Astrocyte (in vitro differentiated cells and primary cell): ENCODE measurements around the gene FRYL. TPM values are rescaled to one million over a fixed set of nuclear protein-coding genes. Genes with fewer than 3 reads are reported as not detected.

Source experiments
- DNase-seq: peaks from one replicate; pipeline ENCODE4 v3.0.0-alpha.2; 2010; ENCODE audit warnings: low read depth
- FAIRE-seq: peaks from 2 replicates; lab custom pipeline; 2011; peaks lifted over from hg19 to GRCh38; lab: Jason Lieb, UNC
- H2AFZ ChIP-seq: 2 replicates; pipeline ENCODE4 v1.6.0; 2012; ENCODE audit warnings: low read depth, low read length, inconsistent platforms
- H3K27ac ChIP-seq: 2 replicates; pipeline ENCODE4 v1.5.1; 2011; ENCODE audit warnings: low read depth, low read length, inconsistent platforms
- H3K27me3 ChIP-seq: 2 replicates; pipeline ENCODE4 v1.6.0; 2011; ENCODE audit warnings: low read length, inconsistent platforms; ENCODE audit not compliant: insufficient read depth
- H3K36me3 ChIP-seq: 2 replicates; pipeline ENCODE4 v1.5.1; 2011; ENCODE audit warnings: low read length, inconsistent platforms; ENCODE audit not compliant: insufficient read depth
- H3K4me1 ChIP-seq: 2 replicates; pipeline ENCODE4 v1.5.1; 2011; ENCODE audit warnings: low read length, inconsistent platforms; ENCODE audit not compliant: insufficient read depth
- H3K4me2 ChIP-seq: 2 replicates; pipeline ENCODE4 v1.6.0; 2012; ENCODE audit warnings: low read length, inconsistent platforms
- H3K4me3 ChIP-seq: 2 replicates; pipeline ENCODE4 v1.5.1; 2011; ENCODE audit warnings: low read depth, mild to moderate bottlenecking, low read length, inconsistent platforms; ENCODE audit not compliant: insufficient read depth
- H3K79me2 ChIP-seq: 2 replicates; pipeline ENCODE4 v1.6.0; 2012; ENCODE audit warnings: mild to moderate bottlenecking, low read length, inconsistent platforms; ENCODE audit not compliant: insufficient read depth
- H3K9ac ChIP-seq: 2 replicates; pipeline ENCODE4 v1.6.0; 2012; ENCODE audit warnings: mild to moderate bottlenecking, low read length, inconsistent platforms
- H3K9me3 ChIP-seq: 2 replicates; pipeline ENCODE4 v1.5.1; 2012; ENCODE audit warnings: low read depth, mild to moderate bottlenecking, low read length, inconsistent platforms; ENCODE audit not compliant: insufficient read depth
- H4K20me1 ChIP-seq: 2 replicates; pipeline ENCODE4 v1.6.0; 2012; ENCODE audit warnings: low read length, inconsistent platforms; ENCODE audit not compliant: insufficient read depth
- H3K27ac Mint-ChIP-seq: one replicate; pipeline ENCODE4 v1.8.0; 2021; ENCODE audit warnings: mild to moderate bottlenecking, mixed read lengths; ENCODE audit not compliant: unreplicated experiment
- H3K27me3 Mint-ChIP-seq: one replicate; pipeline ENCODE4 v1.8.0; 2021; ENCODE audit warnings: low read depth, mixed read lengths; ENCODE audit not compliant: unreplicated experiment
- H3K36me3 Mint-ChIP-seq: one replicate; pipeline ENCODE4 v1.8.0; 2021; ENCODE audit warnings: low read depth, mixed read lengths; ENCODE audit not compliant: unreplicated experiment
- H3K4me1 Mint-ChIP-seq: one replicate; pipeline ENCODE4 v1.8.0; 2021; ENCODE audit warnings: low read depth, mixed read lengths; ENCODE audit not compliant: unreplicated experiment
- H3K4me3 Mint-ChIP-seq: one replicate; pipeline ENCODE4 v1.8.0; 2021; ENCODE audit warnings: mild to moderate bottlenecking, moderate library complexity, mixed read lengths; ENCODE audit not compliant: unreplicated experiment
- H3K9me3 Mint-ChIP-seq: one replicate; pipeline ENCODE4 v1.8.0; 2021; ENCODE audit warnings: mild to moderate bottlenecking, mixed read lengths; ENCODE audit not compliant: unreplicated experiment
- CTCF ChIP-seq: IDR thresholded peaks from 2 replicates; pipeline ENCODE4 v1.5.1; 2011; ENCODE audit warnings: low read depth, mild to moderate bottlenecking, inconsistent platforms, low read length, moderate library complexity; ENCODE audit not compliant: insufficient read depth
- EZH2 ChIP-seq: IDR thresholded peaks from 2 replicates; pipeline ENCODE4 v1.6.1; 2012; ENCODE audit warnings: mild to moderate bottlenecking, low read length, inconsistent platforms; ENCODE audit not compliant: insufficient read depth
- total RNA-seq: library from RNA; stranded (reverse); gene quantifications from 2 replicates; pipeline ENCODE4 v1.2.1, GENCODE V29; 2021

FRYL gene
- total RNA-seq, 1 donor from 2014 or later = 70.0 TPM

- H3K27ac Mint-ChIP-seq = peak overlapping the region; percentile 84
- FAIRE-seq = no peak
These were observed 177.3 kb downstream of the FRYL start for GRCh38 chr4:48602763-48603162.

GRCh38 chr4:48602222-48602621 lies 177.9 kb downstream of the FRYL start:
- peak; percentile 71 for FAIRE-seq
- H3K4me1 Mint-ChIP-seq = peaks cover 33% of the 10 kb centered on the region
- peak; percentile 80 for DNase-seq
- no peak overlapping the region for H3K4me3 Mint-ChIP-seq
- TF ChIP-seq EZH2 (no peak), CTCF (no peak)
- Histone ChIP-seq H3K9ac (peak overlapping the region; percentile 59), H3K27me3 (no peaks in the 10 kb centered on the region), H3K4me1 (peaks cover 7% of the 10 kb centered on the region), H3K4me3 (no peak overlapping the region), H3K4me2 (peak overlapping the region; percentile 54), H4K20me1 (no peaks in the 10 kb centered on the region), H3K27ac (peak overlapping the region; percentile 63), H3K79me2 (no peaks in the 10 kb centered on the region), H2AFZ (no peak overlapping the region), H3K9me3 (no peaks in the 10 kb centered on the region), H3K36me3 (peaks cover 4% of the 10 kb centered on the region)
- no peaks in the 10 kb centered on the region for H3K9me3 Mint-ChIP-seq
- no peaks in the 10 kb centered on the region for H3K27me3 Mint-ChIP-seq
- H3K27ac Mint-ChIP-seq = peak overlapping the region; percentile 84
- H3K36me3 Mint-ChIP-seq = peaks cover 4% of the 10 kb centered on the region

More at GRCh38 chr4:48602763-48603162, 177.3 kb downstream of the FRYL start:
- Histone ChIP-seq H3K4me3 (no peak overlapping the region), H2AFZ (no peak overlapping the region), H3K36me3 (peaks cover 4% of the 10 kb centered on the region), H3K9me3 (no peaks in the 10 kb centered on the region), H3K4me2 (peak overlapping the region; percentile 54), H4K20me1 (no peaks in the 10 kb centered on the region), H3K27ac (peak overlapping the region; percentile 63), H3K4me1 (peaks cover 7% of the 10 kb centered on the region), H3K9ac (peak overlapping the region; percentile 59), H3K79me2 (no peaks in the 10 kb centered on the region), H3K27me3 (no peaks in the 10 kb centered on the region)
- H3K36me3 Mint-ChIP-seq = peaks cover 4% of the 10 kb centered on the region
- peaks cover 33% of the 10 kb centered on the region for H3K4me1 Mint-ChIP-seq
- DNase-seq = peak; percentile 31
- TF ChIP-seq CTCF (no peak), EZH2 (no peak)
- H3K27me3 Mint-ChIP-seq = no peaks in the 10 kb centered on the region
- H3K9me3 Mint-ChIP-seq = no peaks in the 10 kb centered on the region
- no peak overlapping the region for H3K4me3 Mint-ChIP-seq

- H3K4me3 ChIP-seq = no peak overlapping the region
- no peaks in the 10 kb centered on the region for H3K4me1 ChIP-seq
- no peaks in the 10 kb centered on the region for H3K9me3 Mint-ChIP-seq
- H3K36me3 Mint-ChIP-seq = peaks cover 3% of the 10 kb centered on the region
- H3K9ac ChIP-seq = no peak overlapping the region
- H3K4me3 Mint-ChIP-seq = no peak overlapping the region
- peaks cover 10% of the 10 kb centered on the region for H3K36me3 ChIP-seq
- H3K27ac ChIP-seq = no peak overlapping the region
- no peaks in the 10 kb centered on the region for H3K79me2 ChIP-seq
- no peak overlapping the region for H2AFZ ChIP-seq
- H3K9me3 ChIP-seq = no peaks in the 10 kb centered on the region
- H3K27me3 ChIP-seq = no peaks in the 10 kb centered on the region
- no peak for FAIRE-seq
- no peak for TF ChIP-seq CTCF
- TF ChIP-seq EZH2 = no peak
- no peaks in the 10 kb centered on the region for H3K27me3 Mint-ChIP-seq
- DNase-seq = no peak
- peaks cover 9% of the 10 kb centered on the region for H3K4me1 Mint-ChIP-seq
- H3K4me2 ChIP-seq = no peak overlapping the region
- no peak overlapping the region for H3K27ac Mint-ChIP-seq
- no peaks in the 10 kb centered on the region for H4K20me1 ChIP-seq
These were observed 183.7 kb downstream of the FRYL start for GRCh38 chr4:48596336-48596735.
